Measurements from ENCODE around the gene FAM53A.

DNA sequence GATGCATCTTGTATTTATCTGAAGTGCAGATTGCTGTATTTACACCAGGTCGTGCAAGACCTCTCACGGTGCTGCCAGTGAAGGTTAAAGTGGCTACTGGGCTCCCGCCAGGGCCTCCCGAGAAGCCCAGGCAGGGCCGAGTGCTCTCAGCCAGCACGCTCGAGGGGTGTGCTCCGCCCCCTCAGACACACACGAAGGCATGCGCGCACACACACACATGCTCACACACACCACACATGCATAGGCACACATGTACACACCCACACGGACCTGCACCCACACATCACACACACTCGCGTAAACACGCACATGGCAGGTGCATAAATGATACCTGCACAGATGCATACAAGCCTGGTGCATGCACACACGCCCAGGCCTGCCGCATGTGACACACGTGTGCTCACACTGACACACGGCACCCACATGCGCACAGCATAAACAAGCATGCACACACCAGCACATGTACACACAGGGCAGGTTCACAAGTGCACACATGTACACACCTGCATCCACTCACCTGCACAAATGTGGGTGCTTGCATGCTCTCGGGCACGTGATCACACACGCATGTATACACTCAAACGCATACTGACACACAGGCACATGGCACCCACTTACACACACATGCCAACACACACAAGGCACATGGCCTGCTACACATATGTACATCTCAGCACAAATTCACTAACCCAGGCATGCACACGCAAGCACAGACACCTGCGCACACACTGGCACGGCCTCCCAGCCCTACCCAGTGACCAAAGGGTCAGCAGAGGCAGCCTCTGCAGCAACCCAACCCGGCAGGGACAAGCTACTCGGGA is 71.6 kb downstream of the FAM53A start:
- TF ChIP-seq GATA3 (IDR thresholded peaks at IDR 0.05; ENCODE audit: low read depth, low read length), result no peak
- TF ChIP-seq GATA2 (IDR thresholded peaks at IDR 0.05; ENCODE audit: low read depth, low read length), result no peak
